GM21360 (cell line): ENCODE results near the gene RGL4.

Experiments used
- ATAC-seq: cut with Tn5 transposase; IDR thresholded peaks from one replicate; pipeline ENCODE4 v1.9.1; 2021; ENCODE audit warnings: mild to moderate bottlenecking, moderate library complexity; ENCODE audit not compliant: unreplicated experiment

Gene RGL4

GRCh38 chr22:23678133-23678532 lies 12.7 kb upstream of the RGL4 start:
- ATAC-seq: no peak

DNA sequence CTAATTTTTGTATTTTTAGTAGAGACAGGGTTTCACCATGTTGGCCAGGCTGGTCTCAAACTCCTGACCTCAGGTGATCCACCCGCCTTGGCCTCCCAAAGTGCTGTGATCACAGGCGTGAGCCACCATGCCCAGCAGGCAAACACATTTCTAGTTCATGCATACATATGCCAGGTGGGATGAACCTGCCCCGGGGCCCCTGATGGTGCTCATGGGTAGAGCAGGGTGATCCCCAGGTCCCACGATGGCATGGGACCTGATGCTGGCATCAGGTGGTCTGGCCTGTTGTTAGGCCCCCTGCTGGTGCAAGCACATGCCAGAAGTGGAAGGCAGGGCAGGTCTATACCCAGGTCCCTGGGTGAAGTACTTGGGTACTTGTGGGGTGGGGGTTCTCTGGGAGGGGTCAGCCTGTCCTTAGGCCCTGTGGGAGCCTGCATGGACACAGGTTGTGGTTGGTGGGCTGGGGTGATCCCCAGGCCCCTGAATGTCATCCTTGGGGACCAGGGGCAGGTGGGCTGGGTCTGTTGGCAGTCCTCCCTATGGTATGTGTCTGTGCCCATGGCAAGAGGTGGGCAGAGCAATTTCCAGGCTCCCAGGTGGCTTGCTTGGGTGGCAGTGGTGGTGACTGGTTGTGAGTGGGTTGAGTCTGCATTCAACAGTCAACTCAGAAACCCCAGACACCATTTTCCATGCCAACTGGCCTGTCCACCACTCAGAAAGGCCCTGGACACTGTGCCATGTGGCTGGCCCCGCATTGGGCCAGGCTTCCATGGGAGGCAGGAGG lies 9.6 kb upstream of the RGL4 start:
- no peak for ATAC-seq

DNA sequence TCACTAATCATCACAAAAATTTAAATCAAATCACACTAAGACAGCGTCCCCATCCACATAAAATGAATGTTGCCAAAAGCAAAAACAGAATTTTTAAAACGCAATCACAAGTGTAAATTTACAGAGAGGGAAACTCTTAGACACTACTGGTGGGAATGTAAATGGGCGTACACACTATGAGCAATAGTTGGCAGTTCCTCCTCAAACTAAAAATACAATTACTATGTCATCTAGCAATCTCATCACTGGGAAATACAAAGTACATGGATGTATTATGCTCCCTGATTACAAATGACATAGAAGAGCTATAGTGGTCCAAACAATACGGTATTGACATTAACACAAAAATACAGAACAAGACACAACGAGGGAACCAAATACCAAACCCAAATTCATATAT lies 8.7 kb upstream of the RGL4 start:
- no peak for ATAC-seq

- no peak for ATAC-seq
Observed at GRCh38 chr22:23682827-23683355, 7.9 kb upstream of the RGL4 start.

DNA sequence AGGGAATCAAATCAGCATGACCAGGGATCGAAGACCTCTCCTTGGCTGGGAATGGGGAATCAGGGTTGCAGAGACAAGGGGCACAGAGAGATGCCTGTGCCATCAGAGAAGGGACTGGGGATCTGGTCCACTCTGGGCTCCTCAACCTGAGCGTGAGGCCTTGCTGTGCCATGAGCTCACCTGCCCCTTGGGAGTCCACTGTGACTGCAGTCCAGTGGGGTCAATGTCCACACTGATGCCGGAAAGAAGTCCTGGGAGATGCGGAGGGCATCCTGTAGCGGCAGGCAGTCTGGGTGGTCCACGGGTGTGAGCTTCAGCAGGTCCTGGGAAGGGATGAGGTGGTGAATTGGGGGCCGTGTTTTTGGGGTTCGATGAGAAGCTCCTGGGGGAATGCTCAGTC lies 7.3 kb upstream of the RGL4 start:
- no peak for ATAC-seq

- ATAC-seq: no peak
Observed at GRCh38 chr22:23684026-23684425, 6.8 kb upstream of the RGL4 start.

- ATAC-seq: no peak
Observed at GRCh38 chr22:23684561-23685031, 6.2 kb upstream of the RGL4 start.

- no peak for ATAC-seq
Observed at GRCh38 chr22:23685205-23685784, 5.5 kb upstream of the RGL4 start.

DNA sequence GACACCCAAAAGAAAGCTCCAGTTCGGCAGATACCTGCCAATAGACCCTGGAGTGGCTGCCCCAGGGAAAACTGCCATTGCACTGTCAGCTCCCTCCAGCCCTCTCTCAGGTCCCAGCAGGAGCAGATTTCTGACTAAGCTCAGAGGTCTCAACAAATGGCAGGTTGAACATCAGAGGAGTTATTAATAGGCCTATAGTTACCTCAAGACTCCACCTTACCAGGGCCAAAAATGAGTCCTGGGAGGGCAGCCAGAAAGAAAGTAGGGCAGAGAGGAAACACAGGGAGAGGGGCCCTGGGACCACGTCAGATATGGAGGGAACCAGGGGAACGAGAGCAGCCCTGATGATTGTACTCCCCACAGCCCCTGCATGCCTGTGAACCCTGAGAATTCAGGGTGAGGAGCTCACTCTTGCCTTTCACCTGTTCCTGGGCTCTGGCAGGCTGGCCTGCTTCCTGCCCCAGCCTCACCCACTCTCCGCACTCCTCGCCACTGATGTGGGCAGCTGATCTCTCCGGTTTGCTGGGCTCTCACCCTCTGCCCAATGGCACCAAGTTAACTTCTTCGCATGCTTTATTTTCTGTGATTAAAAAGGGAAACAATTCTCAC lies 4.3 kb upstream of the RGL4 start:
- ATAC-seq: no peak

GRCh38 chr22:23688121-23688520 lies 2.7 kb upstream of the RGL4 start:
- ATAC-seq: no peak

GRCh38 chr22:23688571-23688970 lies 2.2 kb upstream of the RGL4 start:
- ATAC-seq: no peak

- no peak for ATAC-seq
Observed at GRCh38 chr22:23689414-23689813, 1.4 kb upstream of the RGL4 start.

DNA sequence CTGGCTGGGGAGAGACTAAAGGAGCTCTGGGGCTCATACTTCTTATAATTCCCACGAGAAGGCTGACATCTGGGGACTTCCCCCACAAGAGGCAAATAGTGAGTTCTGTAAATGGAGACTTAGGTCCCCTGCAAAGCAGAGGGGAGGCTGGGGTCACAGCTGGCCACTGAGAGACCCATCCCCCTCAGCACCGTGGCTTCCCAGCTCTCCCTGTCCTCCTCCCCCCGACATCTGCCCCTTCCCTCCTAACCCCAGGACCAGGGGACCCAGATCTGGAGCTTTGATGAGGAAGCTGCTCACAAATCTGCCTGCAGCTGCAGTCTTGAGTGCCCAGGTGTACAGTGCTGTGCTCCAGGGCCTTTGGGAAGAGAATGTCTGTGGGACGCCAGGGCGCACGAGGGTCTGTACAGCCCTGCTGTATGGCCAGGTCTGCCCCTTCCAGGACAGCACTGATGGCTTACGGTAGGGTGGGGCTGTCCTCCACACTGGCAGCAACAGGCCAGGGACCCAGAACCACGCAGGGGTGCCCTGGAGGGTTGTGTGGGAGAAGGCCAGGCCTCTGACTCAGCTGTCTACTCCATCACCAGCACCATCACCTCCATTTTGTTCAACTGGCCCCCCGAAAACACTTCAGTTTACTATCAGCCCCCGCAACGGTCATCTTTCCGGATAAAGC lies 1.1 kb downstream of the RGL4 start:
- ATAC-seq: no peak

GRCh38 chr22:23692598-23693291 lies 1.9 kb downstream of the RGL4 start:
- ATAC-seq: no peak

GRCh38 chr22:23693979-23694680 lies 3.3 kb downstream of the RGL4 start:
- no peak for ATAC-seq

DNA sequence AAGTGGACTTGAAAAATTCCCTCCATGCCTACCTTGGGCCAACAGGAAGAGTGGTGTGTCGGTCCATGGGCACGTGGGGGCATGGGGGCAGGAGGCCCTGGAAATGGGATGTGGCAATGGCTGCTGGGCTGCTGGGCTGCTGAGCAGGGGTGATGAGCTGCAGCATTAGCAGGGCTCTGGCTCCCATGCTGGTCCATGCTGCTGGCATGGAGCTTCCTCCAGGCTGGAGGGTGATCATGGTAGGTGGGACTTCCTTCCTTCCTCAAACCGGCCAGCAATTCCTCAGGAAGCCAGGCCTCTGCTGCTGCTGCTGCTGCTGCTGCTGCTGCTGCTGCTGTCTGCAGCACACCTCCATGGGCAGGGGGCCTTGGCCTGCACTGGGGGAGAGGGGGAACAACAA lies 4.3 kb downstream of the RGL4 start:
- ATAC-seq: no peak

DNA sequence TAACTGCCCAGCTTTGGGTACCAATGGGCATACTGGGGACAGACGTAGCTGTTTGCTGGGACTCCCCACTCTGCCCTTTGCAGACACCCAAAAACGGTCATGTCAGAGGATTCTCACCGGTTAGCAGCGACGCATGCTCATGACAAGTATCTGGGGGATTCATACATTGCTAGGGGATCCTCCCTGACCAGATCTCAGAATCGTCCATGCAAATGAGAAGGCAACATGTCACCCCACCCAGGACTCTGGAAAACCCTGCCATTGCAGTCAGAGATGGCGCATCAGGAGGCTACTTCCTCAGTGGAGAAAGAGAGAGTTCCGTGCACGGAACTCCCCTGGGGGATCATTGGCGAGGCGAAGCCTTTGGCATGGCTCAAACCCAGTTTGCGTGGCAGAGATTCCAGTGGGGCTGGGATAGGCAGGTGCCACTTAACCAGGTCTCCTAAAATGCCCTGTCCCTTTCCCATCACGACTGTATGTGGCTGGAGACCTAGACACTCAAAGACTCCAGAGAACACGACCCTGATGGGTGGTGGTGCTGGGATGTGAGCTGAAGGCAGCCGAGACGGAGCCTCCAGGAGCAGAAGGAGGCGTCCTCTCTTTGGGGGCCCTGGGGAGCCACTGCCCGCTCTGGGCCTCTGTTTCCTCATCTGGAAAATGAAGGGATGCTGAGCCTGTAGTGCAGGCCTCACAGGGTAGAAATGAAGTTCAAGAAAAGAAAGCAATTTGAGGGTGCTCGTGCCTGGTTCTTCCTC lies 4.9 kb downstream of the RGL4 start:
- ATAC-seq: no peak

DNA sequence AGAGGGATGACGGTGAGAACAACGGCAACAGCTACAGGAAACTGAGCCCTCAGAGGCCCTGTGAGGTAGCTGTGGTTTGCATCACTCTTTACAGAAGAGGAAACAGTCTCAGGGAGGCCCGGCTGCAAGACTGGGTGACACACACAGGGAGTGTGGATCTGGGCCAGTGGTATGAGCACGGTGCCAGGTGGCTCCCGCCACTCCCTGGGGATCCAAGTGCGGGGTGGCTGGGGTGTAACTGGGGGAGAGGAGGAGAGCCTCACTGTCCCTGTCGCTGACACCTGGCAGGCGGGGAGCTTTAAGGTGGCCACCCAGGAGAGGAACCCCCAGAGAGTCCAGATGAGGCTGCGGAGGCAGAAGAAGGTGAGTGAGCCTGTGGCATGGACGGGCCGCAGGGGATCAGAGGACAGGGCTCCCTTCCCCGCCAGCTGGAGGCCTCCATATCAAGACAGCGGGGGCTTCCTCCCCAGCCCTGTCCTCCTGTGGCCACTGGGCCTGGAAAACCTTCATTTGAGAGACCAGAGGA lies 5.6 kb downstream of the RGL4 start:
- no peak for ATAC-seq
